Gastrocnemius medialis (tissue), 4 donors: ENCODE measurements around the gene DNAJA2.

Experiments
- POLR2A ChIP-seq, 2 donors: fragments of 450-650 bp; IDR thresholded peaks; one replicate each; pipeline ENCODE4 v1.6.1; 2017; ENCODE audit warnings: antibody characterized with exemption in 2 of 2, mild to moderate bottlenecking in 2 of 2, moderate library complexity in 2 of 2
- TF ChIP-seq, protein P1 (sequence below), 5 experiments: fragments of 450-650 bp in 3 of 5; fragments of 200-600 bp in 2 of 5; sonication (generic) in 2 of 5; IDR thresholded peaks in 4 of 5; conservative IDR thresholded peaks in 1 of 5; 1 replicate in 4 of 5; 2 replicates in 1 of 5; pipeline ENCODE4 v1.5.1; 2016 to 2019; ENCODE audit warnings: antibody characterized with exemption in 5 of 5, mild to moderate bottlenecking in 3 of 5, moderate library complexity in 3 of 5

GRCh38 chr16:47013910-47014309, 40.4 kb upstream of the DNAJA2 start:
- TF ChIP-seq, protein P1, sequence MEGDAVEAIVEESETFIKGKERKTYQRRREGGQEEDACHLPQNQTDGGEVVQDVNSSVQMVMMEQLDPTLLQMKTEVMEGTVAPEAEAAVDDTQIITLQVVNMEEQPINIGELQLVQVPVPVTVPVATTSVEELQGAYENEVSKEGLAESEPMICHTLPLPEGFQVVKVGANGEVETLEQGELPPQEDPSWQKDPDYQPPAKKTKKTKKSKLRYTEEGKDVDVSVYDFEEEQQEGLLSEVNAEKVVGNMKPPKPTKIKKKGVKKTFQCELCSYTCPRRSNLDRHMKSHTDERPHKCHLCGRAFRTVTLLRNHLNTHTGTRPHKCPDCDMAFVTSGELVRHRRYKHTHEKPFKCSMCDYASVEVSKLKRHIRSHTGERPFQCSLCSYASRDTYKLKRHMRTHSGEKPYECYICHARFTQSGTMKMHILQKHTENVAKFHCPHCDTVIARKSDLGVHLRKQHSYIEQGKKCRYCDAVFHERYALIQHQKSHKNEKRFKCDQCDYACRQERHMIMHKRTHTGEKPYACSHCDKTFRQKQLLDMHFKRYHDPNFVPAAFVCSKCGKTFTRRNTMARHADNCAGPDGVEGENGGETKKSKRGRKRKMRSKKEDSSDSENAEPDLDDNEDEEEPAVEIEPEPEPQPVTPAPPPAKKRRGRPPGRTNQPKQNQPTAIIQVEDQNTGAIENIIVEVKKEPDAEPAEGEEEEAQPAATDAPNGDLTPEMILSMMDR (IDR thresholded peaks at IDR 0.05 in 4 of 5, conservative IDR thresholded peaks at IDR 0.05 in 1 of 5) = no peak
- no peak for TF ChIP-seq POLR2A (IDR thresholded peaks at IDR 0.05)
